Measurements from ENCODE around the gene WWOX.

WWOX gene

DNA sequence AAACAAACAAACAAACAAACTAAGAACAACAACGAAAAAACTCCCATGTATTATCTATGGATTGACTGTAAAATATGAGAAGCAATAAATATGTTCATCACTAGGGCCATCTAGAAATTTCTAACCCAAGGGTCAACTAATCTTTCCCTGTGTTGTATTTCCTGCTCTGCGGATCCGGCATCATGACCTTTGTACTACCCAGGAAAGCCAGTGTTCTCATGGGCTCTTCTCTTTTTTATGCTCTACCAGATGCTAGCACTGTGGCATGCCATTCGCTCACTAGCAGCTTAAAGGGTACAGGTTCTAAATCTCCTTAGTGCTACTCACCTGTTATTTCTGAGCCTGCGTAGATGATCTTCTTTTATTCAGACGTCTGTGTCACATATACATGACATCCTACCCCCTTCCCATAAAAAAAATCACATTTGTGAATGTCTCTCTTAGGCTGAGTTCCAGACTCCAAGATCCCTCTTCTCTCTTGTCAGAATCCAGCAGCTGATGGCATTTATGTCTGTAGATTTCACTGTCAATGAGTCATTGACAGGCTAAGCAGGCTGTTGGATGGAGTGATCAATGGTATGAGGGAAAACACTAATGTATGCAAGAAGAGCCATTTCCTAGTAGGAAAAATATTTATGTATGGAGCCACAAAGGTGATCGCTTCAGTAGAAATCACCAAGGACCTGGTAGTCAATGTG is 100.0 kb downstream of the WWOX start:
- TF ChIP-seq FOXP2 (optimal IDR thresholded peaks at IDR 0.05; ENCODE audit: control extremely low read depth, extremely low read length, insufficient read depth) (no peak), EZH2 (IDR thresholded peaks at IDR 0.05) (no peak), POLR2AphosphoS5 (IDR thresholded peaks at IDR 0.05; ENCODE audit: borderline replicate concordance, low read depth, low read length) (no peak)
- DNase-seq (ENCODE audit: low read depth, low spot score): no peak
- Histone ChIP-seq H3K27ac (no peak overlapping the region), H3K36me3 (ENCODE audit: insufficient read depth, low read length) (no peaks in the 10 kb centered on the region), H3K9ac (ENCODE audit: insufficient read length) (no peak overlapping the region), H3K4me3 (no peak overlapping the region), H3K9me3 (ENCODE audit: low read depth, low read length) (no peaks in the 10 kb centered on the region)

DNA sequence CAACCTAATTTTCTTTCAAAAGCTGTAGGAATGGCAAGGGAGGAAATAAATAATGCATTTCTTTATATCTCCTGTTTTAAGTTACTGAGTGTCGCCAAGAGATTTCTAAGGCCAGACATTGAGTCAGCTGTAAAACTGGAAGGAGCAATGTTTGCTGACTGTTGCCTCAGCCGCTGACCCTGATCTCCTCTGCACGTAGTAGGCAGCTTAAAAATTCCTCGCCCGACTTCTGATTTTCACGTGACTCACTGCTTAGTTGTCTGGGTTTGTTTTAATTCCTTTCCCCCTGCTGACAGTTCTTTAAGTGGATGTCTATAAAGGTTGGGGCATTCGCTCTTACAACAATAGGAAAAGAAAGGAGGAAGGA is 100.6 kb downstream of the WWOX start:
- H3K9ac ChIP-seq (ENCODE audit: insufficient read length): no peak overlapping the region

DNA sequence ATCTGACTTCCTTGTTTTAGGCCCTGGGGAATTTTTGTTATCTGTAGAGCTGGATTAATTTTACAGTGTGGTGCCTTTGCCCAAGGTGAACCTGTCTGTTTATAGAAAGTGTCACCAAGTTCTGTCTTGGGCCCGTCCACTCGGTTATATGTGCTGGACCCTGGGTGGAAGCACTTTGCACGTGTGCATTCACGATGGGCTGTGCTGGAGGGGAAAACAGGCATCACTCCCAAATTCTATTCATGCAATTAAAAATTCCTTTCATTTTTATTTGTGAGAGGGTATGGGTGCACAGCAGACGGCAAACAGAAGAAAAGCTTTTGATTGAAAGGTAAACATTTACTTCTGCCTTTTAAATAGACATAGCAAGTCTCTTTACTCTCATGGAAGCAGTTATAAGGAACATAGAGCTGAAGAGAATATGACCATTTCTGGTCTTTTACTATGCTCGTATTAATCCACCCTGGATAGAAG is 101.2 kb downstream of the WWOX start:
- DNase-seq (ENCODE audit: low read depth, low spot score): no peak
- H3K4me3 ChIP-seq: no peak overlapping the region

More for the DNA sequence above, 100.6 kb downstream of the WWOX start:
- no peaks in the 10 kb centered on the region for H3K36me3 ChIP-seq (ENCODE audit: insufficient read depth, low read length)
- DNase-seq (ENCODE audit: low read depth, low spot score): no peak
- TF ChIP-seq FOXP2 (optimal IDR thresholded peaks at IDR 0.05; ENCODE audit: control extremely low read depth, extremely low read length, insufficient read depth) (no peak), EZH2 (IDR thresholded peaks at IDR 0.05) (no peak), POLR2AphosphoS5 (IDR thresholded peaks at IDR 0.05; ENCODE audit: borderline replicate concordance, low read depth, low read length) (no peak)
- H3K9me3 ChIP-seq (ENCODE audit: low read depth, low read length): no peaks in the 10 kb centered on the region
- no peak overlapping the region for H3K4me3 ChIP-seq
- no peak overlapping the region for H3K27ac ChIP-seq

DNA sequence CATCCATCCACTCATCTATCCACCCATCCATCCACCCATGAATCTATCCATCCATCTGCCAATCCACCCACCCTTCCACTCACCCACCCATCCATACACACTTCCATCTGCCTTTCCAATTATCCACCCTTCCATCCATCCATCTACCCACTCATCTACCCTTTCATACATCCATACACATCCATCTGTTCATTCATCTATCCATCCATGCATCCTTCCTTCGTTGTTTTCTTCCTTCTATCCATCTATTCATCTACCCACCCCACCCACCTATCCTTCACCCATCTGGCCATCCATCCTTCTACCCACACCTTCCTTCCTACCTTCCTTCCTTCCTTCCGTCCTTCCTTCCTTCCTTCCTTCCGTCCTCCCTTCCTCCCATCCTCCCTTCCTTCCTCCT is 106.1 kb downstream of the WWOX start:
- H3K4me3 ChIP-seq: no peak overlapping the region
- H3K36me3 ChIP-seq (ENCODE audit: insufficient read depth, low read length): no peaks in the 10 kb centered on the region
- DNase-seq (ENCODE audit: low read depth, low spot score): no peak
- H3K9ac ChIP-seq (ENCODE audit: insufficient read length): no peak overlapping the region
- no peaks in the 10 kb centered on the region for H3K9me3 ChIP-seq (ENCODE audit: low read depth, low read length)
- no peak for TF ChIP-seq POLR2AphosphoS5 (IDR thresholded peaks at IDR 0.05; ENCODE audit: borderline replicate concordance, low read depth, low read length)
- no peak for TF ChIP-seq FOXP2 (optimal IDR thresholded peaks at IDR 0.05; ENCODE audit: control extremely low read depth, extremely low read length, insufficient read depth)
- no peak for TF ChIP-seq EZH2 (IDR thresholded peaks at IDR 0.05)
- no peak overlapping the region for H3K27ac ChIP-seq

More for the DNA sequence above, 101.2 kb downstream of the WWOX start:
- H3K36me3 ChIP-seq (ENCODE audit: insufficient read depth, low read length): no peaks in the 10 kb centered on the region
- H3K9me3 ChIP-seq (ENCODE audit: low read depth, low read length): no peaks in the 10 kb centered on the region
- no peak overlapping the region for H3K27ac ChIP-seq
- TF ChIP-seq POLR2AphosphoS5 (IDR thresholded peaks at IDR 0.05; ENCODE audit: borderline replicate concordance, low read depth, low read length) (no peak), FOXP2 (optimal IDR thresholded peaks at IDR 0.05; ENCODE audit: control extremely low read depth, extremely low read length, insufficient read depth) (no peak), EZH2 (IDR thresholded peaks at IDR 0.05) (no peak)
- no peak overlapping the region for H3K9ac ChIP-seq (ENCODE audit: insufficient read length)

DNA sequence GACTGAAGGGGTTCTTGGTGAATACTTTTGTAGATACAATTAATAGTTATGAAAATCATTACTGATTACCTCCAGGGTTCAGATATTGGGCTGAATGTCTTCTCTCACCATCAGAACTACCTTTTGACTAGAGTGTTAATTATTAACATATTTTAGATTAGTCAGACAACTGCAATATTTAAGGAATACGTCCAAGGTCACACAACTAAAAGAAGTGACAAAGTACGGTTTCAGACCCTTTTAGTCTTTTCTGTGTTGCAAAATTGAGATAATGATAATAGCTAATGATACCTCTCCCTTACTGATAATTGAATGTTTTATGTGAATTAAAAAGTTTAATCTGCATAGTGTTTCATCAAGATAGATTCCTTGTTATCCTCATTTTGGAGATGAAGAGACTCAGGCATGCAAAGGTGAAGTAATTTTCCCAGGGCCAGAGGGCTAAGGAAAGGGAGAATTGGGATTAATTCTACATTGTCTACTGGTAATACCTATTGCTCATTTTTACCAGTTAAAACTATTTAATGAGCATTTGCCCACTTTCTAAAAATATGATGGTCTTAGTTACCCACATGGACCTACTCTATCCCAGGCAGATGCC is 107.3 kb downstream of the WWOX start:
- H3K4me3 ChIP-seq: no peak overlapping the region
- no peak overlapping the region for H3K27ac ChIP-seq

DNA sequence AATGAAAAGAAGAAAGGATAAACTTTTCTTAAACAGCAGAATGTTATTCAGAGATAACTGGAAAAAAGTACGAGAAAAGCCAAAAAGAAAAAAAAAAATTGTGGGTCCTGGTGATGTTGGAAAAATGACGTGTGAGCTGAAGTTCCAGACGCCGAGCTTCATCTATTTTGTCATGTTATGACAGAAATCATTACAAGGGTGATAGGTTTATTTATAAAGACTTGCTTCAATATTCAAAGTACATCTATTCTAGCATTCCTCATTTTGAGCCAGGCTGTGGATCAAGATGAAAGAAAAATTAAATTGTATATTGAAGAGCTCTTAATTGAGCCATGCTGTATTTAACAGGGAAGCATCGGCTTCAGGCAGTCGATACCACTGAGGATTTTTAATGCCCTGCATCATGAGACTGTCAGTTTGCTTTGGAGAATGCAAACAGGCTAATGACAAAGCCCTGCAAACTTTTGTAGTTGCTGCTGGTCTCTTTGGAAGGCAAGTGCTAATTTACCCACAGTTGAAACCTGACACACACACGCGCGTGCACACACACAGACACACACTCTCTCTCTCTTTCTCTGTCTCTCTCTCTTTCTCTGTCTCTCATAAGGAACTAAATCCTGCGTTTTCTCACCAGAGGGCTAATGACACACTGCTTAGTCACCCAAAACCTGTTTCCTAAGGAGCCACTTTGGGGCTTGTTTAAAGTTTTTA is 110.7 kb downstream of the WWOX start:
- H3K27ac ChIP-seq: no peak overlapping the region
- no peaks in the 10 kb centered on the region for H3K9me3 ChIP-seq (ENCODE audit: low read depth, low read length)
- no peak for DNase-seq (ENCODE audit: low read depth, low spot score)
- no peak overlapping the region for H3K4me3 ChIP-seq
- no peak overlapping the region for H3K9ac ChIP-seq (ENCODE audit: insufficient read length)
- TF ChIP-seq FOXP2 (optimal IDR thresholded peaks at IDR 0.05; ENCODE audit: control extremely low read depth, extremely low read length, insufficient read depth): no peak
- no peak for TF ChIP-seq POLR2AphosphoS5 (IDR thresholded peaks at IDR 0.05; ENCODE audit: borderline replicate concordance, low read depth, low read length)
- no peak for TF ChIP-seq EZH2 (IDR thresholded peaks at IDR 0.05)
- H3K36me3 ChIP-seq (ENCODE audit: insufficient read depth, low read length): no peaks in the 10 kb centered on the region

More for the DNA sequence above, 107.3 kb downstream of the WWOX start:
- TF ChIP-seq FOXP2 (optimal IDR thresholded peaks at IDR 0.05; ENCODE audit: control extremely low read depth, extremely low read length, insufficient read depth) (no peak), POLR2AphosphoS5 (IDR thresholded peaks at IDR 0.05; ENCODE audit: borderline replicate concordance, low read depth, low read length) (no peak), EZH2 (IDR thresholded peaks at IDR 0.05) (no peak)
- Histone ChIP-seq H3K9me3 (ENCODE audit: low read depth, low read length) (no peaks in the 10 kb centered on the region), H3K36me3 (ENCODE audit: insufficient read depth, low read length) (no peaks in the 10 kb centered on the region), H3K9ac (ENCODE audit: insufficient read length) (no peak overlapping the region)
- no peak for DNase-seq (ENCODE audit: low read depth, low spot score)

DNA sequence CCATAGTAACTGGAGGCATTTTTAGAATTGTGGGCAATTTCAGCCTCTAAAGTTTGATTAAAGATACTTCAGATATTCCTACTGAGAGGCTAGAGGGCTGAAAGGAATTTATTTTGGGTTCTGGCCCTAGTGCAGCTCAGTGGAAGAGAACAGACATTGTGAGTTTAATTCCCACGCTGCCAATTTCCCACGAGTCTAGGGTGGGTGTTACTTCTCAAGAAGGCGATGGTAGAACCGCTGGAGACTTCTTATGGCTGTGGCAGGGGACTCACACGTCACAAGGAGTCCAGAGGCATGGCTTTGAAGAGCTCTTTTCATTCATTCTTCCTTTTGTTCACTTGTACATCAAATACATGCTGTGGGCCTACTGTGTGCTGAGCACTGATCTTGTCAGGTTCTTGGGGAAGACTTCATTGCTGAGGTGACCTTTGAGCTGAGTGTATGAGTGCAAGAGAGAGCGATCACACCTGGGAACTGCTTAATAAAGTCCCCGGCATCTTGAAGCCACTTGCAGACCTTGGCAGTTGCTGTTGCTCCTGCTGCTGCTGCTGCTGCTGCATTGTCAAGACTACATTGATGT is 111.7 kb downstream of the WWOX start:
- Histone ChIP-seq H3K4me3 (no peak overlapping the region), H3K27ac (no peak overlapping the region), H3K36me3 (ENCODE audit: insufficient read depth, low read length) (no peaks in the 10 kb centered on the region), H3K9ac (ENCODE audit: insufficient read length) (no peak overlapping the region), H3K9me3 (ENCODE audit: low read depth, low read length) (no peaks in the 10 kb centered on the region)
- TF ChIP-seq POLR2AphosphoS5 (IDR thresholded peaks at IDR 0.05; ENCODE audit: borderline replicate concordance, low read depth, low read length) (no peak), FOXP2 (optimal IDR thresholded peaks at IDR 0.05; ENCODE audit: control extremely low read depth, extremely low read length, insufficient read depth) (no peak), EZH2 (IDR thresholded peaks at IDR 0.05) (no peak)
- no peak for DNase-seq (ENCODE audit: low read depth, low spot score)

DNA sequence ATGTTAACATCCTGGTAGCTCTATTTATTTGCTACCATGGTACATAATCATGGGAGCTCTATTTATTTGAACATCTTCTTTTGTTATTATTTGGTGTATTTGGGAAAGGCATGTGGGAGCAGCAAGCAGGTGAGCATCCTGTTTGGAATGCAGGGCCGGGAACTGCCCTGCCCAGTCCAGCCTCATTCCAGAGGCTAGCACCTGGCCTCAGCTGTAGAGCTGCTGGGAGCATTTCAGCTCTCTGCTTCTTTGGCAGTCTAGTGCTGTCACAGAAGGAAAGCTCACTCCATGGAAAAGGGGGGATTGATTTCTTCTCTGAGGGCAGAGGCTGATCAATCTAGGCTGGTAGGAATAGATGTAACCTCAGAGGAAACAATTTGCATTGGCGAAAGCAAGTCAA is 112.5 kb downstream of the WWOX start:
- DNase-seq (ENCODE audit: low read depth, low spot score): no peak
- H3K36me3 ChIP-seq (ENCODE audit: insufficient read depth, low read length): no peaks in the 10 kb centered on the region
- H3K4me3 ChIP-seq: no peak overlapping the region
- no peak overlapping the region for H3K9ac ChIP-seq (ENCODE audit: insufficient read length)
- H3K27ac ChIP-seq: no peak overlapping the region
- H3K9me3 ChIP-seq (ENCODE audit: low read depth, low read length): no peaks in the 10 kb centered on the region
- TF ChIP-seq EZH2 (IDR thresholded peaks at IDR 0.05) (no peak), FOXP2 (optimal IDR thresholded peaks at IDR 0.05; ENCODE audit: control extremely low read depth, extremely low read length, insufficient read depth) (no peak), POLR2AphosphoS5 (IDR thresholded peaks at IDR 0.05; ENCODE audit: borderline replicate concordance, low read depth, low read length) (no peak)

Data from SK-N-MC (cell line).